A549 (cell line): ENCODE data around the gene RBM6. TPM values are rescaled to one million over a fixed set of nuclear protein-coding genes. Genes with fewer than 3 reads are reported as not detected.

Experiments
- BCL3 ChIP-seq: fragments of >200 bp; sonication (Bioruptor Twin); formaldehyde crosslinking; IDR thresholded peaks from 3 replicates; pipeline ENCODE4 v1.6.1; 2016
- CHD2 ChIP-seq: fragments of 150-350 bp; IDR thresholded peaks from 2 replicates; pipeline ENCODE4 v1.6.1; 2014; ENCODE audit warnings: low read length; ENCODE audit not compliant: partially characterized antibody
- CHD4 ChIP-seq: fragments of 200-600 bp; sonication (generic); IDR thresholded peaks from 2 replicates; pipeline ENCODE4 v1.6.1; 2016; ENCODE audit warnings: antibody characterized with exemption, mild to moderate bottlenecking, borderline replicate concordance
- EHF ChIP-seq: fragments of 250-450 bp; sonication (Bioruptor Pico); IDR thresholded peaks from 2 replicates; pipeline ENCODE4 v1.5.0; 2020; ENCODE audit warnings: mild to moderate bottlenecking
- ELK1 ChIP-seq: fragments of 150-350 bp; IDR thresholded peaks from 2 replicates; pipeline ENCODE4 v1.6.1; 2014; ENCODE audit warnings: low read depth, mild to moderate bottlenecking, low read length
- EP300 ChIP-seq, 2 experiments: fragments of >200 bp; sonication (Bioruptor Twin); formaldehyde crosslinking; IDR thresholded peaks; 2 replicates in 1 of 2; 3 replicates in 1 of 2; pipeline ENCODE4 v1.6.1; 2016 to 2017
- FOSL2 ChIP-seq, 2 experiments: fragments of 450-650 bp in 1 of 2; fragments of >200 bp in 1 of 2; sonication (Bioruptor Twin) in 1 of 2; formaldehyde crosslinking; IDR thresholded peaks; 2 replicates each; pipeline versions ENCODE4 v1.5.0 to v1.6.1; 2016 to 2020; ENCODE audit warnings: mild to moderate bottlenecking in 1 of 2, moderate library complexity in 1 of 2
- HDAC2 ChIP-seq: fragments of 200-600 bp; sonication (generic); IDR thresholded peaks from 2 replicates; pipeline ENCODE4 v1.6.1; 2016
- HEYL ChIP-seq: fragments of 250-450 bp; sonication (Bioruptor Pico); IDR thresholded peaks from 2 replicates; pipeline ENCODE4 v1.8.0; 2021; ENCODE audit warnings: mild to moderate bottlenecking, moderate library complexity
- HOXA7 ChIP-seq: fragments of 250-450 bp; sonication (Bioruptor Pico); IDR thresholded peaks from 2 replicates; pipeline ENCODE4 v1.5.0; 2020; ENCODE audit warnings: mild to moderate bottlenecking, moderate library complexity
- JUN ChIP-seq, 2 experiments: fragments of >200 bp; sonication (Bioruptor Twin); formaldehyde crosslinking; IDR thresholded peaks; 2 replicates in 1 of 2; 3 replicates in 1 of 2; pipeline ENCODE4 v1.6.1; 2016 to 2017
- MAX ChIP-seq: IDR thresholded peaks from 2 replicates; pipeline ENCODE4 v1.6.1; 2012
- MAZ ChIP-seq: fragments of 150-350 bp; IDR thresholded peaks from 2 replicates; pipeline ENCODE4 v1.6.1; 2014; ENCODE audit warnings: antibody characterized with exemption, low read depth, low read length, borderline replicate concordance
- MYC ChIP-seq: IDR thresholded peaks from 2 replicates; pipeline ENCODE4 v1.6.1; 2012; ENCODE audit warnings: mild to moderate bottlenecking, inconsistent platforms, low read length, improper control_type of control experiment, borderline replicate concordance
- NFE2L2 ChIP-seq: fragments of 150-350 bp; conservative IDR thresholded peaks from 2 replicates; pipeline ENCODE4 v1.6.1; 2014; ENCODE audit warnings: low read length
- PHF8 ChIP-seq: fragments of 200-600 bp; sonication (generic); IDR thresholded peaks from 2 replicates; pipeline ENCODE4 v1.6.1; 2016; ENCODE audit warnings: low read depth, mild to moderate bottlenecking, antibody characterized with exemption, moderate library complexity, borderline replicate concordance
- POLR2A ChIP-seq: IDR thresholded peaks from 2 replicates; pipeline ENCODE4 v1.6.1; 2012; ENCODE audit warnings: mild to moderate bottlenecking, low read length
- POLR2AphosphoS2 ChIP-seq: conservative IDR thresholded peaks from 2 replicates; pipeline ENCODE4 v1.6.1; 2012; ENCODE audit warnings: low read length, improper control_type of control experiment, inconsistent platforms
- RARB ChIP-seq: fragments of 250-450 bp; sonication (Bioruptor Pico); IDR thresholded peaks from 2 replicates; pipeline ENCODE4 v1.8.0; 2021; ENCODE audit warnings: mild to moderate bottlenecking, moderate library complexity
- RCOR1 ChIP-seq: fragments of 150-350 bp; IDR thresholded peaks from 2 replicates; pipeline ENCODE4 v1.6.1; 2014; ENCODE audit warnings: antibody characterized with exemption, low read length, low read depth
- TFCP2L1 ChIP-seq: fragments of 250-450 bp; sonication (Bioruptor Pico); IDR thresholded peaks from 2 replicates; pipeline ENCODE4 v1.5.0; 2021; ENCODE audit warnings: mild to moderate bottlenecking
- TP53 ChIP-seq: fragments of 250-450 bp; sonication (Bioruptor Pico); IDR thresholded peaks from 2 replicates; pipeline ENCODE4 v1.5.0; 2021; ENCODE audit warnings: mild to moderate bottlenecking, moderate library complexity
- USF2 ChIP-seq: fragments of 450-650 bp; IDR thresholded peaks from 2 replicates; pipeline ENCODE4 v1.6.1; 2014; ENCODE audit warnings: antibody characterized with exemption
- ZSCAN20 ChIP-seq: fragments of 250-450 bp; sonication (Bioruptor Pico); IDR thresholded peaks from 2 replicates; pipeline ENCODE4 v1.8.0; 2022; ENCODE audit warnings: mild to moderate bottlenecking, moderate library complexity
- polyA plus RNA-seq, 4 experiments: library from polyadenylated mRNA; depleted of rRNA in 3 of 4; stranded (reverse); fragments of >200 nt; fragmentation: RNase III in 1 of 4; extraction: RNeasy Plus Mini Kit Qiagen cat#74134 plus additional on column Dnase treatment in 1 of 4; gene quantifications; 2 replicates in 3 of 4; 3 replicates in 1 of 4; pipeline ENCODE4 v1.2.3, GENCODE V29; 2011 to 2017
- TF ChIP-seq, protein P1 (sequence below): fragments of 250-450 bp; sonication (Bioruptor Pico); IDR thresholded peaks from 2 replicates; pipeline ENCODE4 v1.5.0; 2021; ENCODE audit warnings: mild to moderate bottlenecking, moderate library complexity, borderline replicate concordance

RBM6 gene
- polyA plus RNA-seq, 2 of the 4 experiments (the other 2 are of a cell fraction), result 40.4 to 44.2 TPM

GRCh38 chr3:49939858-49940666 lies at the start of gene RBM6 (continued):
- TF ChIP-seq BCL3 (peak; percentile 61; the same call in 2 of the 3 replicates), HOXA7 (CRISPR knock-in tag) (no peak), FOSL2 (IDR thresholded peaks at IDR 0.05) (no peak), FOSL2 (CRISPR knock-in tag; IDR thresholded peaks at IDR 0.05) (no peak), EP300 (IDR thresholded peaks at IDR 0.05) (no peak), EHF (CRISPR knock-in tag) (no peak), ELK1 (no peak), TFCP2L1 (CRISPR knock-in tag) (no peak), NFE2L2 (no peak), MAZ (no peak), JUN (IDR thresholded peaks at IDR 0.05) (peak; percentile 60 to 91; a peak in 3 of 5 replicates), USF2 (peak; percentile 87), MYC (0 out of 2 replicates have a peak, but pooled peaks have one; percentile 42), POLR2AphosphoS2 (no peak), MAX (peak; percentile 57; the same call in 1 of the 2 replicates), RCOR1 (no peak), CHD4 (no peak), HEYL (CRISPR knock-in tag) (no peak), POLR2A (peak; percentile 52), TP53 (CRISPR knock-in tag) (no peak), PHF8 (peak; percentile 95), RARB (CRISPR knock-in tag) (no peak), CHD2 (no peak), ZSCAN20 (CRISPR knock-in tag) (no peak), HDAC2 (no peak)
- TF ChIP-seq, protein P1, sequence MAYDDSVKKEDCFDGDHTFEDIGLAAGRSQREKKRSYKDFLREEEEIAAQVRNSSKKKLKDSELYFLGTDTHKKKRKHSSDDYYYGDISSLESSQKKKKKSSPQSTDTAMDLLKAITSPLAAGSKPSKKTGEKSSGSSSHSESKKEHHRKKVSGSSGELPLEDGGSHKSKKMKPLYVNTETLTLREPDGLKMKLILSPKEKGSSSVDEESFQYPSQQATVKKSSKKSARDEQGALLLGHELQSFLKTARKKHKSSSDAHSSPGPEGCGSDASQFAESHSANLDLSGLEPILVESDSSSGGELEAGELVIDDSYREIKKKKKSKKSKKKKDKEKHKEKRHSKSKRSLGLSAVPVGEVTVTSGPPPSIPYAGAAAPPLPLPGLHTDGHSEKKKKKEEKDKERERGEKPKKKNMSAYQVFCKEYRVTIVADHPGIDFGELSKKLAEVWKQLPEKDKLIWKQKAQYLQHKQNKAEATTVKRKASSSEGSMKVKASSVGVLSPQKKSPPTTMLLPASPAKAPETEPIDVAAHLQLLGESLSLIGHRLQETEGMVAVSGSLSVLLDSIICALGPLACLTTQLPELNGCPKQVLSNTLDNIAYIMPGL (CRISPR knock-in tag), result no peak
